Loucy (cell line): ENCODE data around the gene IMPG2.

Experiments used
- H2AFZ ChIP-seq: fragments of 200-600 bp; sonication (generic); 2 replicates; pipeline ENCODE4 v1.6.0; 2016; ENCODE audit warnings: antibody characterized with exemption, mild to moderate bottlenecking, low read length, moderate library complexity
- H3F3A ChIP-seq: fragments of 200-600 bp; 2 replicates; pipeline ENCODE4 v1.6.0; 2016; ENCODE audit warnings: antibody characterized with exemption, low read depth, mild to moderate bottlenecking
- H3K27me3 ChIP-seq: fragments of 200-600 bp; sonication (generic); 2 replicates; pipeline ENCODE4 v1.6.1; 2014; ENCODE audit warnings: low read length, mild to moderate bottlenecking; ENCODE audit not compliant: insufficient read depth, poor library complexity, severe bottlenecking
- H3K36me3 ChIP-seq: fragments of 200-600 bp; sonication (generic); 2 replicates; pipeline ENCODE4 v1.6.1; 2016; ENCODE audit warnings: low read length; ENCODE audit not compliant: insufficient read depth
- H3K4me1 ChIP-seq: fragments of 200-600 bp; sonication (generic); 2 replicates; pipeline ENCODE4 v1.5.1; 2014; ENCODE audit warnings: low read length, mild to moderate bottlenecking; ENCODE audit not compliant: insufficient read depth, poor library complexity, severe bottlenecking
- H3K4me2 ChIP-seq: fragments of 200-600 bp; sonication (generic); 2 replicates; pipeline ENCODE4 v1.6.0; 2014; ENCODE audit warnings: antibody characterized with exemption, low read length, low read depth, mild to moderate bottlenecking; ENCODE audit not compliant: poor library complexity, severe bottlenecking
- H3K4me3 ChIP-seq: fragments of 200-600 bp; sonication (generic); 2 replicates; pipeline ENCODE4 v1.5.1; 2014; ENCODE audit warnings: low read length, mild to moderate bottlenecking, mixed read lengths; ENCODE audit not compliant: poor library complexity, severe bottlenecking
- H3K79me2 ChIP-seq: fragments of 200-600 bp; sonication (generic); 2 replicates; pipeline ENCODE4 v1.6.1; 2014; ENCODE audit warnings: low read length; ENCODE audit not compliant: insufficient read depth
- H3K9ac ChIP-seq: fragments of 200-600 bp; sonication (generic); 2 replicates; pipeline ENCODE4 v1.6.0; 2014; ENCODE audit warnings: mild to moderate bottlenecking, low read depth, low read length, moderate library complexity; ENCODE audit not compliant: poor library complexity, severe bottlenecking
- H3K9me2 ChIP-seq: fragments of 200-600 bp; sonication (generic); replicated peaks from 2 replicates; pipeline ENCODE4 v1.6.1; 2016; ENCODE audit warnings: low read depth, low read length, mixed read lengths
- H3K9me3 ChIP-seq: fragments of 200-600 bp; sonication (generic); 2 replicates; pipeline ENCODE4 v1.6.1; 2014; ENCODE audit warnings: mild to moderate bottlenecking, antibody characterized with exemption, low read length, low read depth; ENCODE audit not compliant: insufficient read depth
- H4K20me1 ChIP-seq: fragments of 200-600 bp; sonication (generic); 2 replicates; pipeline ENCODE4 v1.6.0; 2014; ENCODE audit warnings: antibody characterized with exemption, low read length, mild to moderate bottlenecking; ENCODE audit not compliant: insufficient read depth, poor library complexity, severe bottlenecking
- CTCF ChIP-seq: fragments of 200-600 bp; sonication (generic); conservative IDR thresholded peaks from 2 replicates; pipeline ENCODE4 v1.5.1; 2014; ENCODE audit warnings: mild to moderate bottlenecking, antibody characterized with exemption, low read length
- EZH2phosphoT487 ChIP-seq: fragments of 200-600 bp; IDR thresholded peaks from 2 replicates; pipeline ENCODE4 v1.6.1; 2018; ENCODE audit warnings: antibody characterized with exemption, mild to moderate bottlenecking, moderate library complexity, borderline replicate concordance

Gene IMPG2

GRCh38 chr3:101273608-101274007, 46.8 kb downstream of the IMPG2 start:
- Histone ChIP-seq H3K36me3 (no peaks in the 10 kb centered on the region), H2AFZ (no peak overlapping the region), H3K79me2 (no peaks in the 10 kb centered on the region), H3K9ac (no peak overlapping the region), H4K20me1 (no peaks in the 10 kb centered on the region), H3K4me2 (no peak overlapping the region), H3K9me2 (no peaks in the 10 kb centered on the region), H3F3A (no peaks in the 10 kb centered on the region), H3K4me3 (no peak overlapping the region), H3K9me3 (no peaks in the 10 kb centered on the region), H3K4me1 (no peaks in the 10 kb centered on the region), H3K27me3 (no peaks in the 10 kb centered on the region)
- TF ChIP-seq EZH2phosphoT487 (no peak), CTCF (no peak)

- TF ChIP-seq EZH2phosphoT487: no peak
- TF ChIP-seq CTCF: no peak
- no peak overlapping the region for H3K4me2 ChIP-seq
- H3K79me2 ChIP-seq: no peaks in the 10 kb centered on the region
- no peak overlapping the region for H3K4me3 ChIP-seq
- no peak overlapping the region for H3K9ac ChIP-seq
- H3K4me1 ChIP-seq: no peaks in the 10 kb centered on the region
- H3K36me3 ChIP-seq: no peaks in the 10 kb centered on the region
- H3F3A ChIP-seq: no peaks in the 10 kb centered on the region
- H3K27me3 ChIP-seq: no peaks in the 10 kb centered on the region
- H3K9me3 ChIP-seq: no peaks in the 10 kb centered on the region
- no peaks in the 10 kb centered on the region for H3K9me2 ChIP-seq
- H4K20me1 ChIP-seq: no peaks in the 10 kb centered on the region
- no peak overlapping the region for H2AFZ ChIP-seq
Observed at GRCh38 chr3:101273156-101273555, 47.2 kb downstream of the IMPG2 start.

GRCh38 chr3:101271728-101272127, 48.6 kb downstream of the IMPG2 start:
- H3K4me1 ChIP-seq: no peaks in the 10 kb centered on the region
- no peaks in the 10 kb centered on the region for H3K27me3 ChIP-seq
- no peak for TF ChIP-seq EZH2phosphoT487
- no peak for TF ChIP-seq CTCF
- H4K20me1 ChIP-seq: no peaks in the 10 kb centered on the region
- H3K79me2 ChIP-seq: no peaks in the 10 kb centered on the region
- H2AFZ ChIP-seq: no peak overlapping the region
- no peaks in the 10 kb centered on the region for H3F3A ChIP-seq
- H3K9me2 ChIP-seq: no peaks in the 10 kb centered on the region
- no peak overlapping the region for H3K9ac ChIP-seq
- H3K36me3 ChIP-seq: no peaks in the 10 kb centered on the region
- no peaks in the 10 kb centered on the region for H3K9me3 ChIP-seq
- H3K4me2 ChIP-seq: no peak overlapping the region
- H3K4me3 ChIP-seq: no peak overlapping the region
